ENCODE measurements around the gene KIF19.

Gene KIF19

DNA sequence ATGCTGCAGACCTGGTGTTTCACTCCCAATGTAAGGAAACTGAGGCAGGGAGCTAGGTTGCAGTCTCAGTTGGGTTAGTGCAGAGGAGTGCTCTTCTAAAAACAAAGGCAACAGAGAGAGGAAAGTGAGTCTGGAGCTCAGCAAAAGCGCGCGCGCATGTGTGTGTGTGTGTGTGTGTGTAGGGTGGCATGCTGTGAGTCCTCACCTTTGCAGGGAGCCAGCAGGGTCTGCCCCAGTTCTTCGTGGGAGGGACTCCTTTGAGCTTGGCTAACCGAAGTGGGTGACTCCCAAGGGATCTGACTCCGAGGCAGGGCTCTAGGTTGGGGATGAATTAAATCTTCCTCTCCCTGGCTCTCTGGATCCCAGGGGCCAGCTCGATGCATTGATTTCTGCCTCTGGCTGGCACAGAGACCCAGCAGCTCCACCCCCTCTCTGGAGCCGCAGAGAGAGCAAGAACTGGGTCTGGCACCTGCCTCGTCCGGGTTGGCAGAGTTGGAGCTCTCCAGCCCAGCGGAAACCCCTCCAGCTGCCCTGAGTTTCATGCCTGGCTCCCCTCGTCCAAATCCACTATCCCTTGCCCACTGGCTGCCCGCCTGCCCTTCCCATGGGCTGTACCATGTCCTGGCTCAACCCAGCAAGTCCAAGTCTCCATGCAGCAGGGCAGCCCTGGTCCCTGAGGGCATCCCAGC, 36.9 kb downstream of the KIF19 start:
- DNase-seq (ENCODE audit: low spot score): no peak

DNA sequence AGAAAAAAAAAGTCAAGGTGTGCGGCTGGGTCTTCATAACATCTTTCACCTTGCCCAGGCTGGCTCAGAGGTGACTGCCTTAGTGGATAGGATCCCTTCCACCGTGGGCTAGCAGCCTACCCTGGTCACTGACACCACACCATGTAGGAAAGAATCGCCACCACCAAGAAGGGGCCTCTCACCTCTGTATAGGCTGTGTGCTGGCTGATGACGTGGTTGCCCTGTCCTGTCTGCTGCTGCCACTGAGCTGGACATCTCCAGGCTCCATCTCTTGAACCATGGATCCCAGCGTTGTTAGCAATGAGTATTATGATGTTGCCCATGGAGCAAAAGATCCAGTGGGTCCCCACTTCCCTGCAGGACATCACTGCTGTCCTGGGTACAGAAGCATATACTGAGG, 41.2 kb downstream of the KIF19 start, which contains the start of gene GPR142:
Gene GPR142, plus strand, starts transcription at position 301 of the 400 bp plus-strand sequence. CDS start 2,035 bp downstream, outside the sequence.
- DNase-seq (ENCODE audit: low spot score): no peak

DNA sequence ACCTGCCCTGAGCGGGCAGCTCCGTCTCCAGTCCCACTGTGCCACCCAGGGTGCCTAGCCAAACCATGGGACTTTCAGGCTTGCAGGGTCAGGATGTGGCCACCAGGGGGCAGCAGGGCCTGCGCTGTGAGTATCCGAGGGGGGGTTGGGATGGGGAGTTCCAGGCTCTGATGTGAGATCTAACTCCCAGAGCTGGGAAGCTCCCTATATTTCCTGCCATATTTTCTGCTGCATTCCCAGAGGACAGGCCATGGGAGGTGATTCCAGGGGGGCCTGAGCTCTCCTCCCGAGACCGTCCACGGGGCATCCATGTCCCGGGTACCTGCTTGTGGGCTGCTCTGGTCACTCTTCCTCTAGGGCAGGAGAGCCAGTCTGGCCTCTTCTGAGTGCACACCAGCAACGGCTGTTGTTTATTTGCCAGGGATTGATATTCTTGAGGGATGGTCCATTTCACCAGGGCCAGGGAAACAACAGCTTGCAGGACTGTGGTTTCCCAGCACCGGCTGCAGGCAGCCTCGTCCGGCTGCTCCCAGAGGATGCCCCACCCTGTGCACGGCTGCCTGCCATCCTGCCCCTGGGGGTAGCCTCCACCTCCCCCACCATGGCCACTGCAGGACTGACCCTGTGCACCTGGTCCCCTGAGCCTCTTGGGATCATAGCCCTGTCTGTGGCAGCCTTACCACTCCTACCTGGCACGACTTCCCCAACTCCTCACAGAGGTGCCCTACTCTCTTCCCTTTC, 42.5 kb downstream of the KIF19 start:
- peak; percentile 62 for DNase-seq (ENCODE audit: low spot score)

DNA sequence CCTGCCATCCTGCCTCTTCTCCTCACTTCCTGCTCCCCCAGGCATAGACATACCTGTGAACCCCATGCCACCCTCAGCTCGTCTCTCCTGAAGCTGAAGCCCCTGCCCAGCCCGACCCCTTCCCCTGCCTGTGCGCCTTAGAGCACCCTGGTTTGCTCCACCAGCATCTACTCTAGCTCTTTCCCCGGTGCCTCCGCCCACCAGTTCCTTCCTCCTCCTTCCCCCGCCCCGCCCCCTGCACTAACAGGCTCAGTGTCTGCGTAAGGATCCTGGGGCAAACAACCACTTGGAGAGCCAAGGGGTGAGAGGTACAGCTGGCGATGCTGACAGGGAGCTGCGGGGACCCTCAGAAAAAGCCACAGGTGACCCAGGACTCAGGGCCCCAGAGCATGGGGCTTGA, 43.2 kb downstream of the KIF19 start:
- no peak for DNase-seq (ENCODE audit: low spot score)

DNA sequence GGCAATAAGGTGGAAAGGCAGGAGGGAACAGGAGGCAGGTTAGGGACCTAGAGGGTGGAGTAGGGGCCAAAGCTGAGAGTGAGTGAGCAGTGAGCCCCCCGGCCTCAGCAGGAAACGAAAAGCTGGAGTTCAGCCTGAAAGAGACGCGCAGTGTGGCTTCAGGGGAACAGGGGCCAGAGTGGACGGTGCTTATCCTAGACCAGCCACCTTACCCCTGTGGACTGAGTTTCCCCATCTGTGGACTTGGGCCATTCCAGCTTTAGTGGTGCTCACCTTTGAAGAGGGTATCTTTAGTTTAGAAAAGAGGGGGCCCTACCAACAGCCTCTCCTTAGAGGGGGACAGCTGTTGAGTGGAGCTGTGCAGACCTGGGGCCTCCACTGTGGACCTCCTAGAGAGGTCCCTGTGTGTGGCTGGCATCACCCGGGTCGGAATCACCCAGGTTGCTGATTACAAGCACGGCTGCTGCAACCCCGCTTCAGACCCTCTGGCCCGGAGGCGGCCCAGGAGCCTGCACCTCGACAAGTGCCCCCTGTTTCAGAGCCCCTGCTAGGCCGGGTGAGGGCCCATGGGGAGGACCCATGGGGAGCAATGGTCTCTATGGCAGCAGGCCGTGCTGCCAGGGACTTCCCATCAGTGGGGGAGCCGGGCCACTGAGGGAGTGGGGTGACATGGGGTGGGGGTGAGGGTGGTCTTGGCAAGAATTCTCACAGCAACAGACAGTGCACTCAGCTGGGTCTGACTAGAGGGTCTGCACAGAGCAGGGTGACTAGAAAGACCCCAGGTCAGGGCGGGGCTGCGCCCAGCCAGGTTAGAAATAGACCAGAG, 43.9 kb downstream of the KIF19 start:
- DNase-seq (ENCODE audit: low spot score): no peak

DNA sequence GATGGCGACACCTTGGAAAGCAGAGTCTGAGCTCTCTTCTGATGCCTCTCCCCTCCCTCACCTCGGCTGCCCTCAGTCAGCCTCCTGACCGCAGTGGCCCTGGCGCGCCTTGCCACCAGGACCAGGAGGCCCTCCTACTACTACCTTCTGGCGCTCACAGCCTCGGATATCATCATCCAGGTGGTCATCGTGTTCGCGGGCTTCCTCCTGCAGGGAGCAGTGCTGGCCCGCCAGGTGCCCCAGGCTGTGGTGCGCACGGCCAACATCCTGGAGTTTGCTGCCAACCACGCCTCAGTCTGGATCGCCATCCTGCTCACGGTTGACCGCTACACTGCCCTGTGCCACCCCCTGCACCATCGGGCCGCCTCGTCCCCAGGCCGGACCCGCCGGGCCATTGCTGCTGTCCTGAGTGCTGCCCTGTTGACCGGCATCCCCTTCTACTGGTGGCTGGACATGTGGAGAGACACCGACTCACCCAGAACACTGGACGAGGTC, 45.7 kb downstream of the KIF19 start:
- no peak for DNase-seq (ENCODE audit: low spot score)

DNA sequence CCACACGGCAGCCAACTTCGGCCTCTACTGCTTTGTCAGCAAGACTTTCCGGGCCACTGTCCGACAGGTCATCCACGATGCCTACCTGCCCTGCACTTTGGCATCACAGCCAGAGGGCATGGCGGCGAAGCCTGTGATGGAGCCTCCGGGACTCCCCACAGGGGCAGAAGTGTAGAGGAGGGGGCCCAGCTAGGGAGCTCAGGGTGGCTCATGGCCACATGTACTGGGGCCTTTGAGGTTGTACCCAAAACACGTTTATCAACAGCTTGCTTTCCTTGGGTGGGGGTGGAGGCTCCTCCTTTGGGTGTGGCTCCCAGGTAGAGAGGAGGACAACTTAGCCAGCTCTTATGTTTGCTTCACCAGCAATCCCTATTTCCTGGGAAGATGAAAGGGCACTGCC, 46.4 kb downstream of the KIF19 start:
- no peak for DNase-seq (ENCODE audit: low spot score)

DNA sequence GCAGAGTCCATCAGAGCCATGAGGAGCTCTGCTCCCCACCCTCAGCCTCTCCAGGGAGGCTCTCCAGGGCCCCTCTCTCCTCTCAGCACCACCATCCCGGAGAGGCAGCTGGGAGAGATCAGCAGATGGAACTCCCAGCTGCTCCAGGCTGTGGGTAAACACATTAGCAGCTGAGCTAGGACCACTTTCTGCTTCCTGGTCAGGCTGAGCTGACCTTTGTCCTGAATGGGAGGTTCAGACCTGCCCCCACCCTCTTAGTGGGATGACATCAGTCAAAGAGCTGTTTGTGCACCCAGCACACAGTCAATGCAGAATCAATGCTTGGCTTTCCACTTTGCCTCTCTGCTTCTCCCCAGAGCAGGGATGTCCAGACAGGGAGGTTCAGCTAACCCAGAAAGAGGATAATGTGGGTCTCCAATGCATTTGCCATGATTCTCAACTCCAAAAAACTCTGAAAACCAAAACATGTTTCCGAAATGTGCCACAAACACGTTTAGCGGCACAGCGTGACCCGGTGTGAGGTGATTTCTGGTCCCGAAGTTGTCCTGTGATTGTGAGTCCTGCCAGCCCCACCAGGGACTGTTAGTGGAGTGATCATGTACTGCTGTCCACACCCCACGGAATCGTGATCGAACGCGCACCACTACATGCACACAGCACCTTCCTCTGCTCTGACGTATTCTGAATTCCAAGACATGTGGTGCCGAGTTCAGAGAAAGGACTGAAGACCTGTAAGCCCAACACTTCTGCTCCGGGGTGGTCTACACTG, 48.0 kb downstream of the KIF19 start:
- no peak for DNase-seq (ENCODE audit: low spot score)

DNA sequence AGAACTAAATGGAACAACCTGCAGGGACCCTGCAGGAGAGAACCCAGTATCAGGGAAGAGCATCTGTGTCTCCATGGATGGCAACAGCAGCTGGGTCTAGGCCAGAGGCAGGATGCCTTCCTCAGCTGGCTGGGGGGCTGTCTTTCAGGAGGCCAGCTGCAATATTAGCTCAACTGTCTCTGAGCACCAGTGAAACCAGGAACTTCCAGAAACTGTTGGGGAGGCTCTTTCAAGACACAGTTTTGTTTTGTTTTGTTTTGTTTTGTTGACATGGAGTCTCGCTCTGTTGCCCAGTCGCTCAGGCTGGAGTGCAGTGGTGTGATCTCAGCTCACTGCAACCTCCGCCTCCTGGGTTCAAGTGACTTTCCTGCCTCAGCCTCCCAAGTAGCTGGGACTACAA, 48.8 kb downstream of the KIF19 start:
- DNase-seq (ENCODE audit: low spot score): peak; percentile 43

DNA sequence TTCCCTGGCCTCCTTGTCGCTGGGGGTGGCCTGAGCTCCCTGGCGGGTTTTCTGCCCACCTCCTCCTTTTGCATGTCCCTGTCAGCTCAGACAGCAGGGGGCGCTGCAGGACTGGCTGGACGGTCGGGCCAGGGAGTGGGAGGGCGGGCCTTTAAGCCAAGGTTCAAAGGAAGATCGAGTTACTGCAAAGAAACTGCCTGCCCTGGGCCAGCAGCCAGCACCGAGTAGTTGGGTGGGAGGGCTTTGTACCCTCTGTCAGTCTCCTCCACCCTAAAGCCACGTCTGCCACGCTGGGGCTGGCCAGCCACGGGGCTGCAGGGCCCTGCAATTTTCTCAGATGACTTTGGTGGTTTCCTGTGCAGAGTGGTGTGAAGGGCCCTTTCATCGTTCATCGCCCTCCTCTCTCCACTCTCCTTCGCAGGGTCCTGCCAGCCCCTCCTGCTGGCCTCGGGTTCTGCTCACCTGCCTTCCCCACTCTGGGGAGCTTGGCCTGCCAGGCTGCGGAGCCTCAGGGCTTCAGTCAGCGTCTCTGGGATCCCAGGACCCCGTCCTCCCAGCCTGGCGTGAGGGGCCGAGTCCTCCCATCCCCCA, 53.6 kb downstream of the KIF19 start:
- DNase-seq (ENCODE audit: low spot score): peak; percentile 88

DNA sequence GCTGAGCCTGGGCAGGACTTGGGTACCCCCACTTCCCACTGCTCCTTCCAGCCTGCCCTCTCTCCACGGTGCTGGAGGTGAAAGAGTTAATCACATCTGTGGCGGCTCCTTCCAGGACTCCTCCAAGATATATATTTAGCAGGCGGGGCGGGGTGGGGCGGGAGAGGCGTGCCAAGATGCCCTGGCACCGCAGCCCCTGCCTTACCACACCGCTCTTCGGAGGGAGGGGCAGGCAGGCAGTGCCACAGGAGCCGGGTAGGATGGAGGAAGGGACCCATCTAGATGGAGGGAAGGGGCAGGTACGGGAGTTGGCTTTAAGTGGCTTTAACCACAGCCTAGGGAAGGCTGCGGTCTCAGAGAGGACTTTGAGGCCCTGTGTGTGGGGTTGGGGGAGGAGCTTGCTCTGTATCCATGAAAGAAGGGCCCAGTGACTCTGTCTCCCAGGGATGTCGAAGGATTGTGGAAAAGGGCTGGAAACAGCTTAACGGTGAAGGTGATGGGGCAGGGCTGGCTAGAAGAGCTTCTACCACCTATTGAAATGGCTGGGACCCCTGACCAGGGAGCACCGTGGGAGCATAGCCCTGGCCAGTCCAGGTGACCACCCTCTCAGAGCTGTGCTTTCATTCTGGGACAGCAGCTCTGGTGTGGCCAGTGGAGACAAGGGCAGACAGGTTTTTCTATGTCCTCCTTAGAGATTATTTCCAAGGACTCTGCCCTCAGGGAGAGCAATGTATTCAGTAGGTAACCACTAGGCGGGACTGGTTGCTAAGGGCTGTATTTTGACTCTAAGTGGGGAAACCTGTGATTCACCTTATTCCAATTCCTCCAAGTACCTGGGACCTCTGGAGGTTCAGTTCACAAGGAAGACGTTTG, 54.3 kb downstream of the KIF19 start:
- DNase-seq (ENCODE audit: low spot score): no peak

DNA sequence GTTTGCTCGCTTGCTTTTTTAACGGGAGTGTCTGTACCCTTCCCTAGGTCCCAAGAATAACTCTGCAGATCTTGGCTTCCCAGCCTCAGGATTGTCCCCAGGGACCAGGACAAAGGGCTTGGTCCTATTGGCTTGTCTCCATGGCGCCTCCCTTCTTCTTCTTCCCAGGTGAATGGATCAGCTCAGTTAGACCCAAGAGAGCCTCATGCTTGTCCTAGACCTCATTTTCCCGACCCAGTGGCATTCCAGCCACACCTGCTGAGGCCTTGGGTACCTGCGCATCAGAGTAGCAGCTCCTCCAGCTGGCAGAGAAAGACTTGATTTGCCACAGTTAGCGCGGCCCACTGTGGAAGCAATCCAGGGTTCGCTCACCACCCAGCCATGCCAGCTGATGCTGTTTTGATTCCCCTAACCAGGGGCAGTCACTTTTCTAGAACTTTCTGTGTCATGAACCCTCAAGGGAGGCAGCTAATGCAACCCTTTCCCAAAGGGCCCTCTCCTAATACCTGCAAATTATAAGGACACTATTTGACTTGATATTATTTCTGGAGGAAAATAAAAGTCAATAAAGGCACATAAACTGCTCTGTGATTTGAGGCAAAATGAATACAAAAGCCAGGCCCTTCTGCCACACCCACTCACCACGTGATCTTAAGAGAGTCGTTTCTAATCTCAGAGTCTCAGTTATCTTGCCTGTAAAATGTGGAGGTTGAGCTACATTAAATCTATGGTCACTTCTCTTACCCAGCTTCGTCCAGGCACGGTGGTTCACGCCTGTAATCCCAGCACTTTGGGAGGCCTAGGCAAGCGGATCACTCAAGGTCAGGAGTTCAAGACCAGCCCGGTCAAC, 55.2 kb downstream of the KIF19 start:
- no peak for DNase-seq (ENCODE audit: low spot score)

DNA sequence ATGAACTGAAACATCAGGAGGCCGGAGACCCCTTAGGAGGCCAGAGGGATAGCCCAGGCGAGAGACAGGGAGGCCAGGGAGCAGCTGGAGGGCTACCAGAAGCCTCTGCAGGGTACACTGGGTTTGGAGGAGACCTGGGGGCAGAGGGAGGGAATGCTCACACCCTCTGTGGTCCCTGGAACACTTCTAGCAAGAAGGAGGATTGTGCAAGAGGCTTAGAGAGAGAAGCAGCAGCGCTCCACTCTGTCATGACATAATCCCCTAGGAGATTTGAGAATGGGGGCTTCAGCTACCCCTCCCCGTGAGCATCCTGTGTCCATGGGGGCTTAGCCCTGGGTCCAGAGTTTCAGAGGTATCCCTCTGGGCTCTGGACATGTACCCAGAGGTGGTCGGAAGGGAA, 57.1 kb downstream of the KIF19 start:
- DNase-seq (ENCODE audit: low spot score): no peak

DNA sequence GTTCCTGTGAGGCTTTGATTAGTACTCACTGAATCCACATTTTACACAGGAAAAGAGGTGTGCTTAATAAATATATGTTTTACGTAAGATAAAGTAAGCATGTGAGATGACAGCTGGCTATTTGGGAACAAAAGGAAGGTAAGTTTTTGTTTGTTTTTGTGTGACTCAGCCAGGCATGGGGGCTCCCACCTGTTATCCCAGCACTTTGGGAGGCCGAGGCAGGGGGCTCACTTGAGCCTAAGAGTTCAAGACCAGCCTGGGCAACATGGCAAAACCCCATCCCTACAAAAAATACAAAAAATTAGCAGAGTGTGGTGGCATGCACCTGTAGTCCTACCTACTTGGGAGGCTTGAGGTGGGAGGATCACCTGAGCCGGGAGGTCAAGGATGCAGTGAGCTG, 59.2 kb downstream of the KIF19 start:
- no peak for DNase-seq (ENCODE audit: low spot score)

DNA sequence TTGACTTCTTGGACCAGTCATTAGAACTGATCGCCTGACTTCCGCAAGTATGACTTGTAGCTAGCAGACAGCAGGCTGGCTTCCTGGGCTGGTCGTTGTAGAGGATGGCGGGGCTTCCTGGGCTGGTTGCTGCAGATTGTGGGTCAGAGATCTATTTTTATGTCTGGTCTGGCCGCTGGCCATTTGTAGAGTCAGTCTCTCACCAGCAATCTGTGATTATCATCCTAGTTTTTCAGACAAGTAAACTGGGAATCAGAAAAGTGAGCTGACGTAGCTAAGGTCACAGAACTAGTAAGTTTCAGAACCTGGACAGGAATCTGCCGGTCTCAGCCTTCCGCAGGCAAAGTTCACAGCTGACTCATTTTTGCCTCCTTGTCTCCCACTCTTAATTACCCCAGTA, 60.4 kb downstream of the KIF19 start:
- no peak for DNase-seq (ENCODE audit: low spot score)

DNA sequence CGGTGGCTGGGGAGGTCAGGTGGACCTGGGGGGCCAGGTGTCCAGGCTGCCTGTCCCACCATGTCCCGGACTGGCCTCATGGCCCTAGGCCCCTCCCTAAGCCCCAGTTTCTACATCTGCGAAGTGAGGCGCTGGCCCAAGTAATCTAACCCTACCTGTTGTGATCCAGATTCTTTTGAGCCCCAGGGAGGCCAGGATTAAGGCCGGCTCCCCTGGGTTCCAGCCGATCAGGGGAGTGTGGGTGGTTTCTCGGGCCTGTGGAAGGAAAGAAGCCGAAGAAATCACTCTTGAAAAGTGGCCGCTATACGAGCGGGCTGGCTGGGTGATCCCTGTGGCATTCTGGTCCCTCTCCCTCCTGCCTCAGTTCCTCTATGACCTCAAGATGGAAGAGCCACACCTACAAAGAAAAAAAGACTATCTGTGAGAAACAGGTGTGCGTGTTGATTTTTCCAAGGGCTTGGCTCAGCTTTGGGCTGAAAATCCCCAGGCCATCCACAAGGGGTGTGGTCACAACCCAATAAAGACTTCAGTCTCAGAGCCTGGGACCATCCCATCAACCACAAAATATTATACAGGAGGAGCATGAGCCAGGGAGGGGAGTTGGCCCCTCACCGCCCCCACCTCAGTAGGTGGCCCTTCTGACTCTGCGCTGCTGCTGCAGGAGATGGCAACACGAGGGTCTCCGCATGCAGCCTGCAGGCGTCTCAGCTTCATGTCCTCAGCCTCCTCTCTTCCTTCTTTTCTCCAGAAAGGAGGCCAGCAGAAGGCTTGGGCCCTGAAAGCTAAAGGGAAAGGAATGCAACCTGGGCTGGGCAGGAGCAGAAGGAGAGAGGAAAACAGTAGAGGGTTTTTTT, 61.6 kb downstream of the KIF19 start:
- DNase-seq (ENCODE audit: low spot score): no peak

DNA sequence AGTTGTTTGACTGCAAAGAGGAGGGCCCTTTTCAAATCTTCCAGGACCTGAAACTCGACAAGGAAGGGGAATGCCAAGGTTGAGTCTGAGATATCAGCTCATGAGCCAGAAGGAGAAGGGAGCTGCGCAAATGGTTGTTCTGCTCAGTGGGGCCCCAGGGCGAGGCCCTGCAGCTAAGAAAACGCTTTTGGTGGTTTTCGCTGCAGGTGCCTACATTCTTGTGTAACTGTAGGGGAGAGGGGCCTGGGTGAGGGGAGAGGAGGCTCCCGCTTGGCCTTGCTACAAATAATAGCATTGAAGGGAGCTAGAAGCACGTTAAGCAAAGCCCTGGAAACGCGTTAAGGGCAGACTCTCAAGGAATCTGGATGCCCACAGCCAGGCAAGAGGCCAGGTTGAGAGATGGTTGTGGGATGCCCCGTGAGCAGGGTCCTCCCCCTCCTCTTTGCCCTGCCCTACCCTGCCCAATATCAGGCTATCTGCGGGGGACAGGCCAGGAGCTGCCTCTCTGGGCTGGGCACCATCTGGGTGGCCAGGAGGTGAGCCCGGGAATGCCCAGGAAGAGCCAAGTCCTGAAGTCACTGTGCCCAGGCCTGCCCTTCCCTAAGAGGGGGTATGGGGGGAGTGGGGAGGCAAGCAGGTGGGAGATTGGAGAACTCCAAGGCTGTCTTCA, 63.2 kb downstream of the KIF19 start:
- DNase-seq (ENCODE audit: low spot score): no peak

All from NAMALWA (cell line).